Mammary epithelial cell (primary cell): ENCODE results near the gene GRID1.

ENCODE experiments used
- EZH2 ChIP-seq: IDR thresholded peaks from 2 replicates; pipeline ENCODE4 v1.6.1; 2012; ENCODE audit warnings: low read length, inconsistent platforms, borderline replicate concordance
- TF ChIP-seq, protein P1 (sequence below), 2 donors: IDR thresholded peaks in 1 of 2; conservative IDR thresholded peaks in 1 of 2; 2 replicates each; pipeline ENCODE4 v1.5.1; 2011 to 2012; ENCODE audit warnings: inconsistent platforms in 2 of 2, low read length in 2 of 2, mild to moderate bottlenecking in 2 of 2, control low read depth in 1 of 2, low read depth in 1 of 2; ENCODE audit not compliant: insufficient read depth in 1 of 2; ENCODE audit errors: extremely low read depth in 1 of 2

DNA sequence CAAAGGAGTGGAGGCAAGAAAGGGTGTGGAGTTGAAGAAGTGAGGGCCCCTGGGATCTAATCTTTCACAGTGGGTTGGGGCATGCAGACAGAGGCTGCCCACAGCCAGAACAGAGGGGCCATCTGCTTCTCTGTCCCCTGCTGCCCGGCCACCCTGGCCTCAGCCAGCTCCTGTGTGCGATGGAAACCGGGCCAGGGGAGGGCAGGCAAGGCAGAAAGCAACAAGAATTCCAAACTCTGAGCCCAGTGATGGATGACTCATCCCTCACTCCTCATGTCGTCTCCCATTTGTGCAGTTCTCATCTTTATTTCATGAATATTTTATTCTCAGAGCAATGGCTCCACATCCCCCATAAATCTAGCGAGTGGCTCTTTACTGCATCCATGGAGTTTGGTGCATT, 757.1 kb downstream of the GRID1 start:
- TF ChIP-seq, protein P1, sequence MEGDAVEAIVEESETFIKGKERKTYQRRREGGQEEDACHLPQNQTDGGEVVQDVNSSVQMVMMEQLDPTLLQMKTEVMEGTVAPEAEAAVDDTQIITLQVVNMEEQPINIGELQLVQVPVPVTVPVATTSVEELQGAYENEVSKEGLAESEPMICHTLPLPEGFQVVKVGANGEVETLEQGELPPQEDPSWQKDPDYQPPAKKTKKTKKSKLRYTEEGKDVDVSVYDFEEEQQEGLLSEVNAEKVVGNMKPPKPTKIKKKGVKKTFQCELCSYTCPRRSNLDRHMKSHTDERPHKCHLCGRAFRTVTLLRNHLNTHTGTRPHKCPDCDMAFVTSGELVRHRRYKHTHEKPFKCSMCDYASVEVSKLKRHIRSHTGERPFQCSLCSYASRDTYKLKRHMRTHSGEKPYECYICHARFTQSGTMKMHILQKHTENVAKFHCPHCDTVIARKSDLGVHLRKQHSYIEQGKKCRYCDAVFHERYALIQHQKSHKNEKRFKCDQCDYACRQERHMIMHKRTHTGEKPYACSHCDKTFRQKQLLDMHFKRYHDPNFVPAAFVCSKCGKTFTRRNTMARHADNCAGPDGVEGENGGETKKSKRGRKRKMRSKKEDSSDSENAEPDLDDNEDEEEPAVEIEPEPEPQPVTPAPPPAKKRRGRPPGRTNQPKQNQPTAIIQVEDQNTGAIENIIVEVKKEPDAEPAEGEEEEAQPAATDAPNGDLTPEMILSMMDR (conservative IDR thresholded peaks at IDR 0.05 in 1 of 2, IDR thresholded peaks at IDR 0.05 in 1 of 2; ENCODE audit: extremely low read depth in 1 of 2, insufficient read depth in 1 of 2, low read depth in 1 of 2, low read length in 2 of 2): no peak
- TF ChIP-seq EZH2: no peak
